Keratinocyte (primary cell): Measurements from ENCODE around the gene SIVA1. TPM values are rescaled to one million over a fixed set of nuclear protein-coding genes. Genes with fewer than 3 reads are reported as not detected.

Source experiments
- DNase-seq: peaks from one replicate; pipeline ENCODE4 v3.0.0-alpha.2; 2011; ENCODE audit warnings: low read depth, missing footprints, low spot score
- FAIRE-seq: peaks from 2 replicates; lab custom pipeline; 2011; peaks lifted over from hg19 to GRCh38; lab: Jason Lieb, UNC
- H2AFZ ChIP-seq: 2 replicates; pipeline ENCODE4 v1.6.0; 2012; ENCODE audit warnings: low read length, control low read depth, inconsistent platforms; ENCODE audit not compliant: control insufficient read depth
- H3K27ac ChIP-seq: 2 replicates; pipeline ENCODE4 v1.5.1; 2011; ENCODE audit warnings: low read length; ENCODE audit not compliant: control insufficient read depth, insufficient read depth
- H3K27me3 ChIP-seq: 3 replicates; pipeline ENCODE4 v1.6.0; 2011; ENCODE audit warnings: low read length; ENCODE audit not compliant: control insufficient read depth, insufficient read depth; ENCODE audit errors: extremely low read depth
- H3K36me3 ChIP-seq, 2 experiments: 2 replicates in 1 of 2; 3 replicates in 1 of 2; pipeline ENCODE4 v1.5.1; 2011; ENCODE audit warnings: low read length in 2 of 2, mild to moderate bottlenecking in 1 of 2; ENCODE audit not compliant: control insufficient read depth in 2 of 2, insufficient read depth in 2 of 2; ENCODE audit errors: extremely low read depth in 1 of 2
- H3K4me1 ChIP-seq: 3 replicates; pipeline ENCODE4 v1.5.1; 2011; ENCODE audit warnings: low read length; ENCODE audit not compliant: control insufficient read depth, insufficient read depth; ENCODE audit errors: extremely low read depth
- H3K4me2 ChIP-seq: 3 replicates; pipeline ENCODE4 v1.6.0; 2011; ENCODE audit warnings: low read depth, low read length; ENCODE audit not compliant: control insufficient read depth, insufficient read depth; ENCODE audit errors: extremely low read depth
- H3K4me3 ChIP-seq, 3 experiments: fragments of 200-600 bp in 1 of 3; sonication (generic) in 1 of 3; 2 replicates in 2 of 3; 3 replicates in 1 of 3; pipeline ENCODE4 v1.5.1; 2011 to 2016; ENCODE audit warnings: low read length in 3 of 3, mild to moderate bottlenecking in 3 of 3, control low read depth in 2 of 3, inconsistent platforms in 1 of 3, low read depth in 1 of 3, mixed read lengths in 1 of 3, mixed run types in 1 of 3, moderate library complexity in 1 of 3; ENCODE audit not compliant: control insufficient read depth in 2 of 3, insufficient read depth in 2 of 3; ENCODE audit errors: extremely low read depth in 1 of 3
- H3K79me2 ChIP-seq: 2 replicates; pipeline ENCODE4 v1.6.0; 2012; ENCODE audit warnings: low read length; ENCODE audit not compliant: control insufficient read depth, insufficient read depth
- H3K9ac ChIP-seq: 3 replicates; pipeline ENCODE4 v1.6.0; 2011; ENCODE audit warnings: low read length; ENCODE audit not compliant: control insufficient read depth, insufficient read depth; ENCODE audit errors: extremely low read depth
- H3K9me1 ChIP-seq: 3 replicates; pipeline ENCODE4 v1.6.0; 2011; ENCODE audit warnings: low read length; ENCODE audit not compliant: control insufficient read depth, insufficient read depth; ENCODE audit errors: extremely low read depth
- H3K9me3 ChIP-seq: 2 replicates; pipeline ENCODE4 v1.5.1; 2012; ENCODE audit warnings: low read depth, low read length; ENCODE audit not compliant: control insufficient read depth
- H4K20me1 ChIP-seq: 3 replicates; pipeline ENCODE4 v1.6.0; 2011; ENCODE audit warnings: low read length; ENCODE audit not compliant: control insufficient read depth, insufficient read depth; ENCODE audit errors: extremely low read depth
- CTCF ChIP-seq, 3 experiments: IDR thresholded peaks in 1 of 3; conservative IDR thresholded peaks in 1 of 3; optimal IDR thresholded peaks in 1 of 3; 2 replicates in 2 of 3; 3 replicates in 1 of 3; pipeline versions ENCODE3 to v1.5.1; 2011; ENCODE audit warnings: low read length in 3 of 3, mild to moderate bottlenecking in 3 of 3, moderate library complexity in 2 of 3, control low read depth in 1 of 3, inconsistent platforms in 1 of 3; ENCODE audit not compliant: insufficient read depth in 2 of 3; ENCODE audit errors: extremely low read depth in 1 of 3
- EZH2 ChIP-seq: IDR thresholded peaks from one replicate; pipeline ENCODE4 v1.6.1; 2012; ENCODE audit warnings: inconsistent platforms, mild to moderate bottlenecking, low read length, moderate library complexity
- dilution Hi-C: fragments of 300-500 bp; cut with MboI; formaldehyde crosslinking; loops from one replicate; pipeline ENCODE4 v1.7.0; 2020; ENCODE audit warnings: low sequenced_read_pairs; ENCODE audit not compliant: extremely low pct_ligation_motif_present
- polyA plus RNA-seq, 5 experiments: library from polyadenylated mRNA; depleted of rRNA in 3 of 5; stranded (reverse) in 3 of 5; stranded (forward) in 1 of 5; unstranded in 1 of 5; fragments of >200 nt; gene quantifications; 1 replicate in 1 of 5; 2 replicates in 3 of 5; 3 replicates in 1 of 5; pipeline versions ENCODE4 v1.2.1 to v1.2.3, GENCODE V29; 2011 to 2012; ENCODE audit warnings: missing spikeins in 2 of 5, low read depth in 1 of 5, low replicate concordance in 1 of 5

The SIVA1 gene
- polyA plus RNA-seq, 1 donor (not counting 4 experiments of a cell fraction or from before 2014, with no cell fraction given): 35.3 TPM

GRCh38 chr14:104788873-104789663 is 36.1 kb downstream of the SIVA1 start:
- H3K9ac ChIP-seq: no peak overlapping the region
- H3K4me2 ChIP-seq: no peak overlapping the region
- H3K9me3 ChIP-seq: no peaks in the 10 kb centered on the region
- peaks cover 16 to 26% of the 10 kb centered on the region in 2 experiments for H3K36me3 ChIP-seq
- no peak overlapping the region for H3K4me3 ChIP-seq
- no peaks in the 10 kb centered on the region for H3K27me3 ChIP-seq
- H4K20me1 ChIP-seq: peaks cover 27% of the 10 kb centered on the region
- dilution Hi-C loops: no loop called here
- H3K9me1 ChIP-seq: peaks cover 10% of the 10 kb centered on the region
- H3K4me1 ChIP-seq: peaks cover 15% of the 10 kb centered on the region
- TF ChIP-seq CTCF (optimal IDR thresholded peaks at IDR 0.05 in 1 of 3, IDR thresholded peaks at IDR 0.05 in 1 of 3, conservative IDR thresholded peaks at IDR 0.05 in 1 of 3; ENCODE audit: extremely low read depth in 1 of 3, insufficient read depth in 2 of 3, low read length in 3 of 3) (no peak), EZH2 (no peak)
- H3K79me2 ChIP-seq: peaks cover 85% of the 10 kb centered on the region
- no peak overlapping the region for H3K27ac ChIP-seq
- no peak overlapping the region for H2AFZ ChIP-seq
- FAIRE-seq (no peak), DNase-seq (no peak)

- dilution Hi-C loops: no loop called here
- TF ChIP-seq CTCF (optimal IDR thresholded peaks at IDR 0.05 in 1 of 3, IDR thresholded peaks at IDR 0.05 in 1 of 3, conservative IDR thresholded peaks at IDR 0.05 in 1 of 3; ENCODE audit: extremely low read depth in 1 of 3, insufficient read depth in 2 of 3, low read length in 3 of 3): no peak
- TF ChIP-seq EZH2: no peak
- no peak overlapping the region for H2AFZ ChIP-seq
- peaks cover 10% of the 10 kb centered on the region for H3K9me1 ChIP-seq
- peaks cover 25% of the 10 kb centered on the region for H4K20me1 ChIP-seq
- H3K4me3 ChIP-seq: no peak overlapping the region
- H3K27me3 ChIP-seq: no peaks in the 10 kb centered on the region
- FAIRE-seq (no peak), DNase-seq (no peak)
- H3K4me1 ChIP-seq: peaks cover 18% of the 10 kb centered on the region
- no peak overlapping the region for H3K4me2 ChIP-seq
- H3K79me2 ChIP-seq: peaks cover 89% of the 10 kb centered on the region
- H3K9me3 ChIP-seq: no peaks in the 10 kb centered on the region
- no peak overlapping the region for H3K9ac ChIP-seq
- H3K27ac ChIP-seq: no peak overlapping the region
- peaks cover 16 to 24% of the 10 kb centered on the region in 2 experiments for H3K36me3 ChIP-seq
Observed at GRCh38 chr14:104789752-104790743, 37.1 kb downstream of the SIVA1 start.
